ENCODE measurements around the gene HSPB8. TPM values are rescaled to one million over a fixed set of nuclear protein-coding genes. Genes with fewer than 3 reads are reported as not detected.

HSPB8 gene
- total and polyA plus RNA-seq, 8 donors, result 13.6 to 68.6 (median 16.7) TPM

DNA sequence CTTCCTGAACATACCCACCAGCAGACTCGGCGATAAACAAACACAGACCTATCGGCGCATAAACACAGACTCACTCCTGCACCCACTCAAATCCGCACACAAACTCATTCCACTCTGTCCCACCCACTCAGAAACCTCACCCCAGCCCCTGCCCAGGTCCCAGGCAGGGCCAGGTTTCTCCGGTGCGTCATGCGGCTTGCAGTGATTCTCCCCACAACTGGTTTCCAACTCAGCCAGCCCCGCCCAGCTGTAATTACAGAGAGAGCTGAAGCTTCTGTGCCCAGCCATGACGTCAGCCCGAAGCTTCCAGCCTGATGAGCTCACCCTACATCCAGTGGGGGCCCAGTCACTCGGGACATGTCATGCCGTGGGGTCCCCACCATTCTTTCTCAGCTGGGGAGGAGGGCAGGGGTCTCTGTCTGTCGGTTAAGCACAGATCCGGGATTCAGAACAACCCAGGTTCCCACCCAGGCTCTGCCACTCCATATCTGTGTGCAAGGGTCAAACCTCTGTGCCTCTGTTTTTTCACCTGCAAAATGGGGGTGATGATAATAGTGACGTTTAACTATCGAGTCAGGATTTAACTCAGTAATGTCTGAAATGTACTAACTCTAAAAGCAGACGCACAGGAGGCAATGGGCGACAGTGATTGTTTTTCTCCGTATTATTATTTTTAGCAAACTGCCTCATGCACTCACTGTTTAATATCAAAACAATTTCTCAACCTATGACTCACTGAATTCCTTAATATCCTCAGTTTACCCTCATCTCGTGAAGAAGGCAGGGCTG is 2.3 kb upstream of the HSPB8 start:
- peak in 3 of 4 donors; percentile 85 to 90 (median 88) for DNase-seq
- H3K27ac ChIP-seq, result peak overlapping the region in 1 of 2 donors; percentile 33
- H3K9me3 ChIP-seq, result no peaks in the 10 kb centered on the region
- H3K4me3 ChIP-seq, result peak overlapping the region in 1 of 2 donors; percentile 3
- TF ChIP-seq, protein P1, sequence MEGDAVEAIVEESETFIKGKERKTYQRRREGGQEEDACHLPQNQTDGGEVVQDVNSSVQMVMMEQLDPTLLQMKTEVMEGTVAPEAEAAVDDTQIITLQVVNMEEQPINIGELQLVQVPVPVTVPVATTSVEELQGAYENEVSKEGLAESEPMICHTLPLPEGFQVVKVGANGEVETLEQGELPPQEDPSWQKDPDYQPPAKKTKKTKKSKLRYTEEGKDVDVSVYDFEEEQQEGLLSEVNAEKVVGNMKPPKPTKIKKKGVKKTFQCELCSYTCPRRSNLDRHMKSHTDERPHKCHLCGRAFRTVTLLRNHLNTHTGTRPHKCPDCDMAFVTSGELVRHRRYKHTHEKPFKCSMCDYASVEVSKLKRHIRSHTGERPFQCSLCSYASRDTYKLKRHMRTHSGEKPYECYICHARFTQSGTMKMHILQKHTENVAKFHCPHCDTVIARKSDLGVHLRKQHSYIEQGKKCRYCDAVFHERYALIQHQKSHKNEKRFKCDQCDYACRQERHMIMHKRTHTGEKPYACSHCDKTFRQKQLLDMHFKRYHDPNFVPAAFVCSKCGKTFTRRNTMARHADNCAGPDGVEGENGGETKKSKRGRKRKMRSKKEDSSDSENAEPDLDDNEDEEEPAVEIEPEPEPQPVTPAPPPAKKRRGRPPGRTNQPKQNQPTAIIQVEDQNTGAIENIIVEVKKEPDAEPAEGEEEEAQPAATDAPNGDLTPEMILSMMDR (IDR thresholded peaks at IDR 0.05), result no peak
- peaks cover 0 to 10% of the 10 kb centered on the region in 2 donors for H3K27me3 ChIP-seq
- H3K4me1 ChIP-seq, result peaks cover 5 to 15% of the 10 kb centered on the region in 2 donors
- ATAC-seq, result peak; percentile 47
- no peaks in the 10 kb centered on the region for H3K36me3 ChIP-seq
- intact Hi-C loops (cut with DNase I), result no loop called here

- H3K4me1 ChIP-seq, result peaks cover 5 to 15% of the 10 kb centered on the region in 2 donors
- H3K4me3 ChIP-seq, result no peak overlapping the region
- H3K27me3 ChIP-seq, result peaks cover 0 to 10% of the 10 kb centered on the region in 2 donors
- no peaks in the 10 kb centered on the region for H3K9me3 ChIP-seq
- intact Hi-C loops (cut with DNase I), result no loop called here
- H3K36me3 ChIP-seq, result no peaks in the 10 kb centered on the region
- TF ChIP-seq, protein P1 (IDR thresholded peaks at IDR 0.05), result no peak
- H3K27ac ChIP-seq, result no peak overlapping the region
- ATAC-seq (no peak), DNase-seq (no peak)
Measured at GRCh38 chr12:119177056-119177325, 1.7 kb upstream of the HSPB8 start.

- Histone ChIP-seq H3K36me3 (no peaks in the 10 kb centered on the region), H3K9me3 (no peaks in the 10 kb centered on the region), H3K4me3 (no peak overlapping the region), H3K27ac (peak overlapping the region; percentile 87 to 94), H3K4me1 (peaks cover 5 to 23% of the 10 kb centered on the region in 2 donors), H3K27me3 (peaks cover 0 to 10% of the 10 kb centered on the region in 2 donors)
- intact Hi-C loops (cut with DNase I), result no loop called here
- no peak for ATAC-seq
- TF ChIP-seq, protein P1 (IDR thresholded peaks at IDR 0.05), result no peak
- no peak for DNase-seq
Measured at GRCh38 chr12:119177724-119178380, 879 bp upstream of the HSPB8 start.

- ATAC-seq (peak; percentile 57), DNase-seq (peak in 3 of 4 donors; percentile 45 to 61 (median 60))
- Histone ChIP-seq H3K27ac (peak overlapping the region; percentile 87 to 94), H3K9me3 (no peaks in the 10 kb centered on the region), H3K4me1 (peaks cover 5 to 39% of the 10 kb centered on the region in 2 donors), H3K36me3 (no peaks in the 10 kb centered on the region), H3K4me3 (peak overlapping the region; percentile 62 to 67), H3K27me3 (peaks cover 0 to 10% of the 10 kb centered on the region in 2 donors)
- intact Hi-C loops (cut with DNase I), result no loop called here
- TF ChIP-seq, protein P1 (IDR thresholded peaks at IDR 0.05), result no peak
Measured at GRCh38 chr12:119179335-119180021, 747 bp downstream of the HSPB8 start.
